ENCODE data around the gene RAMACL. TPM values are rescaled to one million over a fixed set of nuclear protein-coding genes. Genes with fewer than 3 reads are reported as not detected.
A peak's percentile ranks its signal among the peaks of the same experiment; 100 is the strongest.

RAMACL gene
- total and polyA plus RNA-seq, 2 of the 4 experiments (the other 2 are of a cell fraction) = 0.46 to 0.90 TPM

DNA sequence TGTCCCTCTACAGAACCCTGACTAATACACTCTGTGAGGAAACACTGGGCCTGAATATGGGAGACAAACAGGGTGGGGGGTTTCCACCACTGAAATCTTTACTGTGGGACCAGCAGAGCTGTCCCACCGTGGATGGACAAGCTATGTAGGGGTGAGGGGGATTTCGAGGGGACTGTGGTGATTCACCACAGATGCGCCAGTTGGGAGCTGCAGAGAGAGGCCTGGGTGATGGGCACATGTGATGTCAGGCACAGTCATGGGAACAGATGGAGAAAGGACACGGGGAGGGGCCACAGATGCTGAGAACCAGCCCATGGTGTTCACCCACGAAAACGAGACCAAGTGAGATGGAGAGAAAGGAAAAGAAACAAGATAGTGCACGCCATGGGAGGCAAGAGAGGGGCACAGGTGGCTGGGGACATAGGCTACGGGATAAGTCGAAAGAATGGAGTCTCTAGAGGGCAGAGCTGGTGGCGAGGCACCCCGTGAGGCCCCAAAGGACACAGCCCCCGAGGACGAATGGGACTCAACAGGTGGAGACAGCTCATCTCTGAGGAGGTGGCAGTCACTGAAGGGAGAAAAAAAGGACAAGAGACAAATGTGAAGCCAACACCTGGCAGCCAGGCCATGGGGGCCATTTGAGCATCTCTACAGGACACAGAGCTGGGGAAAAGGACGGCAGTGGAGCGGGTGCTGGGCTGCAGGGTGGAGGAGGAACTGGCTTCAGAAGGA, 10.5 kb upstream of the RAMACL start:
- Histone ChIP-seq H3K4me1 (ENCODE audit: control insufficient read depth, insufficient read depth, low read length) (peaks cover 49% of the 10 kb centered on the region), H3K27me3 (ENCODE audit: control insufficient read depth, insufficient read depth, low read length) (no peaks in the 10 kb centered on the region), H3K4me2 (ENCODE audit: low read depth, low read length) (no peak overlapping the region), H4K5ac (ENCODE audit: low read depth, low read length) (peak overlapping the region; percentile 90), H3K79me1 (ENCODE audit: low read depth in 1 of 2, low read length in 2 of 2) (peaks cover 37 to 67% of the 10 kb centered on the region in 2 experiments), H3K27ac (ENCODE audit: insufficient read depth, low read length) (peak overlapping the region; percentile 73), H2BK5ac (ENCODE audit: low read depth, low read length, poor library complexity, severe bottlenecking) (peak overlapping the region; percentile 92), H2BK20ac (ENCODE audit: low read depth, low read length) (peak overlapping the region; percentile 73), H2AFZ (replicated peaks; ENCODE audit: low read length, poor library complexity) (no peak overlapping the region), H2AK5ac (ENCODE audit: low read depth, low read length) (peak overlapping the region; percentile 96), H3K36me3 (ENCODE audit: control insufficient read depth, insufficient read depth, low read length) (peaks cover 4% of the 10 kb centered on the region; the same call in 1 of the 2 replicates), H3K18ac (ENCODE audit: low read depth, low read length) (peak overlapping the region; percentile 98), H3K23ac (ENCODE audit: low read depth, low read length) (peak overlapping the region; percentile 70; the same call in 1 of the 2 replicates), H3K14ac (replicated peaks; ENCODE audit: low read depth, low read length) (peak overlapping the region; percentile 76), H3K9me3 (ENCODE audit: control insufficient read depth, insufficient read depth, low read length) (no peaks in the 10 kb centered on the region), H4K20me1 (ENCODE audit: insufficient read depth, low read length) (no peaks in the 10 kb centered on the region), H3K4ac (ENCODE audit: low read depth, low read length) (peak overlapping the region; percentile 93), H3K9ac (ENCODE audit: low read depth, low read length) (no peak overlapping the region), H3K4me3 (ENCODE audit: insufficient read depth, low read depth, low read length) (no peak overlapping the region), H4K91ac (ENCODE audit: insufficient read depth, low read depth, low read length) (peak overlapping the region; percentile 95), H2AK9ac (replicated peaks; ENCODE audit: low read depth, low read length, poor library complexity) (peak overlapping the region; percentile 17), H4K8ac (ENCODE audit: low read depth in 2 of 2, low read length in 2 of 2) (peak overlapping the region; percentile 40 to 53; a peak in 3 of 4 replicates), H2BK15ac (ENCODE audit: low read depth, low read length) (peak overlapping the region; percentile 71; the same call in 2 of the 3 replicates), H3K56ac (ENCODE audit: extremely low read depth, insufficient read depth, low read length) (no peak overlapping the region), H2BK120ac (ENCODE audit: low read depth, low read length) (peak overlapping the region; percentile 96), H3K9me1 (ENCODE audit: insufficient read depth, low read length) (peaks cover 31% of the 10 kb centered on the region)
- WGBS, 2 experiments (ENCODE audit: extremely low coverage in 2 of 2, insufficient read length in 1 of 2) = 96% methylated on average over 11 of the region's 15 CpGs; no CpG with 5 or more reads in 1 of the 2 experiments
- ChIA-PET CTCF (no interaction called here), POLR2A (ENCODE audit: unreplicated experiment) (no interaction called here)
- intact Hi-C loops (cut with micrococcal nuclease) (no loop called here), dilution Hi-C loops (cut with HindIII; ENCODE audit: low sequenced_read_pairs, unreplicated experiment) (no loop called here), in situ Hi-C loops (cut with MboI; ENCODE audit: low sequenced_read_pairs) (no loop called here)
- BruUV-seq (replicated peaks) = no TSS peak
- DNase-seq (no peak), ATAC-seq (ENCODE audit: low read depth) (no peak)
- TF ChIP-seq SMC3 (IDR thresholded peaks at IDR 0.05; ENCODE audit: low read depth, low read length) (no peak), MXI1 (IDR thresholded peaks at IDR 0.05; ENCODE audit: borderline replicate concordance, low read depth, low read length) (no peak)

All from IMR-90 (cell line).